GM18520 (cell line): ENCODE measurements around the gene KCTD21.

Source experiments
- ATAC-seq: cut with Tn5 transposase; IDR thresholded peaks from one replicate; pipeline ENCODE4 v1.9.1; 2021; ENCODE audit not compliant: unreplicated experiment

Gene KCTD21

GRCh38 chr11:78219493-78220217, 31.2 kb upstream of the KCTD21 start:
- ATAC-seq, result no peak

GRCh38 chr11:78218707-78219492, 30.5 kb upstream of the KCTD21 start:
- ATAC-seq, result no peak

- no peak for ATAC-seq
These were observed 29.5 kb upstream of the KCTD21 start for GRCh38 chr11:78217650-78218541.

DNA sequence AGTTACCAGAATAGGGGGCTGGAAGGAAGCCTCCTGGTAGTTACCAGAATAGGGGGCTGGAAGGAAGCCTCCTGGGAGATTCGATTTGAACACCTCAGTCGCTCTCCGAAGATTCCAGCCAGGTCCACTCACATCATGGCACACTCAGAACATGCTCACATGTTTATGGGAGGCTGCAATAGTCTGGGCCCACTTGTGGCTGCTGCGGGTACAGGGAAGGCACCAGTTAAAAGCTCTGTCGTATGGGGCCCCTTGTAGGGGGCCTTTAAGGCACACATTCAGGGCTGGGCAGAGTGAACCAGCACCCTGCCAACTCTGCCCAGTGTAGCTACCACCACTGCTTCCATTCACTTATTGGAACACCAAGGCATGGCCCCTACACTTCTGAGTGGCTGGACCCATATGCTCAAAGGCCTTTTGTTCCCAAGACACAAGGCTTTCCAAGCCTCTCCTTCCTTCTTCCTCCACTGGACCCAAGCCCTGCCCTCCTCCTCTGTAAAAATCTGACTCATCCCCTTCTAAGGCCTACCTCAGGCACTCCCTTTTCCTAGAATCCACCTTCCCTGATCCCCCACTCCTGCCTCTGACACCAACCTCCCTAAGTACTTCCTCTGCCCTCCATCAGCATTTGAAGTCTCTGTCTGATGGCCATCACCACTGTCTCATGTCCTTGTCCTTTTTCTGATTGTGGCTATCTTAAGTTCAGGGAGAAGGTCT, 28.3 kb upstream of the KCTD21 start:
- ATAC-seq, result no peak

DNA sequence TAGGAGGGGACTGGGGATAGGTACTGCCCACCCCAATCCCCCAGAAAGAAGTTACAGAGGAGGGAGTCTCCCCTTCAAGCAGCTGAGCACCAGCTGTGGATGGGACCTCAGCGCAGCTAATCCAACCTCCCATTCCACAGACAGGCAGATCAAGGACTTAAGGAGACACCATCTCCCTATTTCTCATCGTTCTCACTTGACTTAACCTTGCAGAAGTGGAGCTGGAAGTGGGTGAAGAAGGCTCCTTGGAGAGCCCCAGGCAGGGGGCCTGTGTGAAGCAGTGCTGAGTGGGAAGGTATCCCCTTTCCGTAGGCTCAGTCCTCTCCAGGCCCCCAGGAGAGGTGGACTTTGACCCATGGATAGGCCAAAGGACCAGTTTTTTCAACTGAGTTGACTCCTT, 27.6 kb upstream of the KCTD21 start:
- ATAC-seq, result no peak

DNA sequence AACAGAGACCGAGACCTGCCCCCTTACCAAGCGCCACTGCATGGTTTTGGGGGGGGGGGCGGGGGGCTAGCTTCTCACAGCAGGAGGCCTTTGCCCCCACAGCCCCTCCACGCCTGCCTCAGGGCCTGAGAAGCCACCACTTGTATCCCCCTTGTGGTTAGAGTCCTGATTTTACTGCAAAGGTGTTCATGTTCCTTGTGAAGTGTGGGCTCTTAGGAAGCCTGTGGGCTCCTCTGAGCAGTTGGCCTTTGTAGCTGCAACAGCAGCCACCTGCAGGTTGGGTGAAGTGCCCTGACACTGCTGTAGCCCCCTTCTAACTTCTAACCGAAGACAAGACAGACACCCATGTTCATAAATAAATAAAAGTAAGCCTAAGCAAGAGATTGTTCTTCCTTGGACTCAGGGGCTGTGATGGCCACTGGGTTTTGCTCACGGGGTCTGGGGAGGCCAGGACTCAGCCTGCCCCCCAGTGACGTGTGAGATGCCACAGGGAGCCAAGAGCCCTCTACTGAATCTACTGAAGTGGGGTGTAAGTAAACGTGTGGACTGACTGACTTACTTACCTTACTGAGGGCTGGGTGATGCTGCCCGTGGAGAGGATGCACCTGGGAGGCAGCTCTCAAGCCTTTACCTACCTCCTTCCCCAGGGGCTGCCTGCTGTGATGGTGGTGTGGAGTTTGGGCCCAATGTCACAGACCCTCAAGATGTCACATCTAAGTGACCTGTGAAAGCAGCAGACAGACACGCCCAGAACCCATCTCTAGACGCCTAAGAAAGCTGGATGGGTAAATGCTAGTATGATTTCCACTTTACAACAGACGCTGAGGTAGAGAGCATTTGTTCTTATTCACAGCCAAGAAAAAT, 26.1 kb upstream of the KCTD21 start:
- ATAC-seq, result no peak

DNA sequence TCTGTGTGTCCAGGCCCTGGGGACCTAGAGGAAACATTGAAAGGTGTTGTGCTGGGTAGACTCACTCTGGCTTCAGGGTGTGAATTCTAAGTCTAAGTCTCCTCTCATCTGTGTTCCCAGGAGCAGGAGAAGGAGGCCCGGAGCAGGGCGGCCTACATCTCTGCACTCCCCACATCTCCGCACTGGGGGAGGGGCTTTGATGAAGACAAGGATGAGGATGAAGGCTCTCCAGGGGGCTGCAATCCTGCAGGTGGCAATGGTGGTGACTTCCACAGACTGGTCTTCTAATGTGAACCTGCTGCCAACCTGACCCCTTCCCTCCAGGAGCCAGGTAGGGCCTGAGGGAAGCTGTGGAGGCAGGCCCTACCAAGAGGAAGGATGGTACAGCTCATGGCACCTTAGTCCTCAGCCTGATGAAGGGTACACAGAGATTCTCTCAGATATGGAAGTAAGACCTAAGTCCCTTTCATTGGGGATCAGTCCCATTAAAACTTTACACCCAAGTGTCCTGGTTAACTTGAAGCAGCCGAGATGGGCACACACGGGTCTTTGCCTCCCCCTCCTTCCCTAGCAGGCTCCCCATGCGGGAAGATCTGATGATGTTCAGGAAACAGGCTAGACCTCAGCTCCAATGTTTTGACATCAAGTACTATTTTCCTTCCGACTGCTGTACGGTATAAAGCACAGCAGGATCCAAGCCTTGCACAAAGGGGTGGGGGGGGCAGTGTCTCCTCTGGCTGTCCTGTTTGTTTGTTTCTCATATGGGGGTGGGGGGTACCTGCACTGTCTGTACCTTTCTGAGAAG, 25.3 kb upstream of the KCTD21 start:
- ATAC-seq, result no peak

DNA sequence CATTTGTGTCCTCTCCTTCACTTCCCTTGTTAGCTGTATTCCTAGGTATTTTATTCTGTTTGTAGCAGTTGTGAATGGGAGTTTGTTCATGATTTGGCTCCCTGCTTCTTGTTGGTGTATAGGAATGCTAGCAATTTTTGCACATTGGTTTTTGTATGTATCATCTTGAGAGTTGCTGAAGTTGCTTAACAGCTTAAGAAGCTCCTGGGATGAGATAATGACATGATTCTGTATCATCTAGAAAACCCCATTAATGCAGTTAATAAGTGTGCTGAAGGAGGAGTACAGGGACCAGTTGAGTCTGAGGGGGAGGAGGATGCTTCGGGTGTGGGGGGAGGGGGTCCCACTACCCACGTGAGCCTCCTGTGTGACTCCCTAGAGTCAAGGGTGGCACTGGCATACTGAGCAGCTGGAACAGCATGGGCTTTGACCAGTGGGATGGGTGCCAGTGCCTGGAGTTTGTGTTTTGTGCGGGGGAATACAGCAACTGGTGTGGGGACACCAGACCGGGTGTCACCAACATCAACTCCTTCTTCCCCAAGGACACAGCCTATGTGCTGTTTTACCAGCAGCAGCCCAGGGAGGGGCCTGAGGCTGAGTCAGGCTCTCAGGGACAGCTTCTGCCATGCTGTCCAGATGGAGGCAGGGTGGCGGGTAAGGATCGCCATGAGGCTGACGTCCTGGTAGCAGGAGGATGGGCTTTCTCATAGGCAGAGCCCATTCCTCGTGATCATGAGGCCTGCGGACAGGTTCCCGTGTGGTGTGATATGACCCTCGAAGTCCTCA, 24.4 kb upstream of the KCTD21 start:
- ATAC-seq, result no peak

- ATAC-seq, result no peak
These were observed 23.1 kb upstream of the KCTD21 start for GRCh38 chr11:78211565-78211964.

- no peak for ATAC-seq
These were observed 21.7 kb upstream of the KCTD21 start for GRCh38 chr11:78210000-78210608.

GRCh38 chr11:78209478-78209877, 21.1 kb upstream of the KCTD21 start:
- ATAC-seq, result no peak

- ATAC-seq, result no peak
These were observed 20.1 kb upstream of the KCTD21 start for GRCh38 chr11:78208257-78209165.

GRCh38 chr11:78207532-78208256, 19.3 kb upstream of the KCTD21 start:
- no peak for ATAC-seq

DNA sequence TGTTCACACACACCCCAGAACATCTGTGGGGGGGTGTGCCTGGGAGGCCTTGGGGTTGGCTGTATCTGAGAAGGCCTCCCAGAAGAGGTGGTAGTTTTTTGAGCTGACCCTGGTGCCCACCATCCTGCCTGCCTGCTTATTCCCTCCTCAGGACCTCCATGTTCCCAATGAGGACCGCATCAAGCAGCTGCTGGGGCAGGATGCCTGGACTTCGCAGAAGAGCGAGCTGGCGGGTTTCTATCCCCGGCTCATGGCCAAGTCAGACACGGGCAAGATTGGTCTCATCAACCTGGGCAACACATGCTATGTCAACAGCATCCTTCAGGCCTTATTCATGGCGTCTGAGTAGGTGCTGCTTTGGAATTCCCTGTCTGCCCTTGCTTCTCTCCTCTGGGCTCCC, 17.3 kb upstream of the KCTD21 start:
- ATAC-seq, result no peak

DNA sequence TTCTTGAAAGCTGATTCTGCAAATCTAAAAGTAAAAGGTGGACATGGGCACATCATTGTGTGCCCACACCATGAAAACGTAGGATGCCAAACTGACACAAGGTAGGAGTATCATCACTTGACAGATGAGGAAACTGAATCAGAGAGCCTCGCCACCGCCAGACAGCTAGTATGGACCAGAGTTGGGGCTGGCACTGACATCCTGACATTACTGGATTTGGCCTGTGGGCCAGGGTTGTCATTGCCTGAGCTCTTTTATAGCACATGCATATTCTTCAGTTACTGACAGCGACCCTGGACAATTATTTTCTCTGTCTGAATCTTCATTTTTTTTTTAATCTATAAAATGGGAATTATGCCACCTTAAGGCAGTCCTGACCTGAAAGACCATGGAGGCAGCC, 16.8 kb upstream of the KCTD21 start:
- no peak for ATAC-seq

DNA sequence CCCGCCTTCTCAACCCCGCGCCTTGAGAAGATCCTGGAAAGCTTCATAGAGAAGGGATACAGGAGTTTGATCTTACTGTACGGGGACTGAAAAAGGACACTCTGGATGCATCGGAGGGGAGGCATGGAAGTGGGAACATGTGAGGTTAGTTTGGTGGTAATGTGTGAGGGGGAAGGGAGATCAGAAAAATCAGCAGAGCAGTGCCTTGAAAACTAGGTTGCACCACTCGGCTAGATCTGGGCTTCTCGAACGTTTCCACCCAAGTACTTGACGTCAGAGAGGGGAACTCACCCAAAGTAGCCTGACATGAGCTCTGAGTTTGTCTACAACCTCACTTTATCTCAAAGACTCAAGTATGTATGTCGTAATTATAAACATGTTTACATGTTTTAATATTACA, 14.8 kb upstream of the KCTD21 start:
- ATAC-seq, result no peak
